Iris pigment epithelial cell (primary cell): ENCODE results near the gene DSG4.
A peak's percentile ranks its signal among the peaks of the same experiment; 100 is the strongest.

Experiments used
- DNase-seq: peaks from one replicate; pipeline ENCODE4 v3.0.0-alpha.2; 2011; ENCODE audit warnings: low read depth

Gene DSG4

DNA sequence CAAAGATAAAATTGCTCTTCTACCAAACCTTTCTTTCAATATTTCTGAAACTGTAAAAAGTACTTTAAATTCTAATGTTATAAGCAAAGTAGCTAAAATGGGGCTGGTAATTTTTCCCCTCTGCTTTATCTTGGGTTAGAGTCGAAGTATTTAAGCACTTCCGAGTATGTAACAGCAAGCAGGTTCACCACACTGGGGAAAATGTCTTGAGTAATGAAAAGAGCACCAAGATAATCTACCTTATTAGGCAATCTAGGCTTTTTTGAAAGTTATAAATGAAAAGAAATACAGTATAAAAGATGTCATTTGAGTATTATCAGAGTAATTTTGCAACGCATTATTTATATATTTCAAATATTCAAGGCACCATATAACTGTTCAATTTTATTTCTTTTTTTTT lies 70.3 kb downstream of the DSG4 start:
- no peak for DNase-seq

- DNase-seq: no peak
These were observed 71.1 kb downstream of the DSG4 start, which contains the start of gene DSG3 for GRCh38 chr18:31447530-31448191. DSG3 (plus strand) TSS chr18:31447741; CDS start chr18:31447878, 137 bp downstream.

GRCh38 chr18:31450409-31450808 lies 73.8 kb downstream of the DSG4 start:
- DNase-seq: no peak

DNA sequence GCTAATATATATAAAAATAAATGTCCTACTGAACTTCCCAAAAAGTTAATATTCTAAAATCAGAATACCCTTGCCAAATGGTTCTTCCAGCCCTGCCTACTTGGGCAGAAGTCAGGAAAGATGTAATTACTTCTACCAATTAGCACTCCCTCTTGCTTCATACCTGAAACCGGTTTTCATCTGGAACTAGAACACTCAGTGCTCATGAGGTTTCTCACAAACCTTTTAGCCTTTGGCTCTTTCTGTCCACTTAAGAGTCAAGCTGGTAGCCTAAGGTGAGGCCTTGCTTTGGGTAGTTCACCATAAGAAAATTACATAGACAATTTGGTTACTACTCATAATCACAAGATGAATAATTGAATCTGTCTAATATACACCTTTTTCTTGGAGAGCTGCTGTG lies 75.0 kb downstream of the DSG4 start:
- DNase-seq: no peak

DNA sequence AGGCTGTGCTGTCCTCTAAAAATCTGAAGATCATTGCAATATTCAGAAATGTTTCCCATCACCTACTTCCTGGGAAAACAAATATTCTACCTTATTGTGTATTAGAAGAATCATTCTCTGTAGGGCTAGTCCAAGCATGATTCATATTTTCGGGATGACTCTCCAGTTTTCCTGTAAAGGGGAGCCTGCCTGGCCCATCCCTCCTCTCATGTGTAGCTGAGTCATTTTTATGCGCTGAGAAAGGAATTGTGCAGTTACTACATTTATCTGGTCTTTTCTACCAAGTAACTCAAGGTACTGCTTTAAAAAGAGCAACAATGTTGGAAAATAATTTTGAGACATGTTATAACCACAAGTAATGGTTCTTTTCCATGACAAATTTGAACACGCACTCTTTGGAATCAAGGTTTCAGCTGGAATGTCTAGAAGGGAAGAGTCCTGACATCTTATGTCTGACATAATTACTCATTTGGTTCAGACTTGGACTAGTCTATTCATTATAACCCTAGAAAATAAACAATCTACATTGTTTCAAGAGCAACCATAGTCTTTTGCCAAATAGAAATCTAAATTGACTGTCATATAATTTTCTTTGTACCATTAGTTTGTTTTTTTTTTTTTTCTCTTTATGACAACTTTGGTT lies 77.6 kb downstream of the DSG4 start:
- DNase-seq: peak; percentile 64
